HG02588 (cell line): ENCODE data around the gene TMEM168.
"Not testable (repeated sequence)": the region's sequence is repeated elsewhere in the genome, so short reads cannot be mapped to it uniquely, and the experiment has no call there.

Experiments used
- ATAC-seq: cut with Tn5 transposase; IDR thresholded peaks from one replicate; pipeline ENCODE4 v1.9.1; 2021; ENCODE audit warnings: mild to moderate bottlenecking, moderate library complexity; ENCODE audit not compliant: unreplicated experiment

The TMEM168 gene

GRCh38 chr7:112781558-112781957, 8.6 kb downstream of the TMEM168 start:
- ATAC-seq = no peak

- no peak for ATAC-seq
These were observed 9.1 kb downstream of the TMEM168 start for GRCh38 chr7:112781110-112781509.

DNA sequence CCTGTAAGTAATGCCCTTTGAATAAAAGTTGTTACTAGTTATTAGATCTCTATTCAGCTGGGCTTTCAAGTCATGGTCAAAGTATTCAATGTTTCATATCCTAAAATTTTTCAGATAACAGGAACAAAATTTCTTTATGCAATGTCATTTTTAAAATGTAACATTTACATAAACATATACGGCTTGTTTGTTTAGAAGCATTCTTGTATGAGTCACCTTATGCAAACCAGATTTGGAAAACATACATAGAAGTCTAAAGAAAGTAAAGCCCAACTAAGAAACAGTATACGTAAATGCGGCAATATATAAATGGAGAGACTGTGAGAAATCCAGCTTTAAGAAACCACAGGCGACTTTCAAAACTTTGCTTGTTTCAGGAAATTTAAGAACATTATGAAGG, 10.5 kb downstream of the TMEM168 start:
- ATAC-seq = no peak

DNA sequence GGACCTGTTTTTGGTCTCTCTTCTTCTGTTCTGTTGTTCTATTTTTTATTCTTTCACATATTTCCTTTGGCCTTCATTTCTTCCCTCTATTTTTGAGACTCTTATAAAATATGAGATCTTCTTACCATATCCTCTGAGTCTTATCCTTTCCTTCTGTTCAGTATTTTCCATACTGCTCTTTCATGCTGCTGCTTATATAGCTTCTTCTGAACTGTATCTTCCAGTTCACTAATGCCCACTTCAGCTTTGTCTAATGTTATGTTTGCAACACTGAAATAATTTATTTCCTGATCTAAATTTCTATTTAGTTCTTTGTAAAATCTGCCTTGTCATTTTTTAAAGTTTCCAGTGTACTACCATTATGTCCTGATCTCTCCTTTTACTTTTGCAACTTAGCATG, 12.8 kb downstream of the TMEM168 start:
- ATAC-seq = no peak

GRCh38 chr7:112771166-112771565, 19.0 kb downstream of the TMEM168 start:
- ATAC-seq = no peak

DNA sequence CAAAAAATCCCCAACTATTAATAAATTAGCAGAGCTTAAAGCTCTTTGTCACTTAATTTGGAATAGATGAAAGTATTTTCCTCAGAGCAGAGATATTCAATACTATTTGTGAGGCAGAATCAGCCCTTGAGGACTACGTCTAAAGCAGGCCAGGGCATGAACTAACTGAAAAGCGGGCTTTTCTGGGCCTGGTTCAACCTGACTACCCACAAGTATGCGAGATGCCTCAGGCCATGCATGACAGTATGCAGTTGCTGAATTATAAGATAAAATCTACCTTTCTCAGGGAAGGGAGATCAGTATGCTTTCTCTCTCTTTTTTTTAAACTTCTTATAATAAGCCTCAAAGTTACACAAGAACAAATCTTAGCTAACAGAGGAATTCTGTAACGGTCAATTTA, 20.1 kb downstream of the TMEM168 start:
- ATAC-seq = no peak

DNA sequence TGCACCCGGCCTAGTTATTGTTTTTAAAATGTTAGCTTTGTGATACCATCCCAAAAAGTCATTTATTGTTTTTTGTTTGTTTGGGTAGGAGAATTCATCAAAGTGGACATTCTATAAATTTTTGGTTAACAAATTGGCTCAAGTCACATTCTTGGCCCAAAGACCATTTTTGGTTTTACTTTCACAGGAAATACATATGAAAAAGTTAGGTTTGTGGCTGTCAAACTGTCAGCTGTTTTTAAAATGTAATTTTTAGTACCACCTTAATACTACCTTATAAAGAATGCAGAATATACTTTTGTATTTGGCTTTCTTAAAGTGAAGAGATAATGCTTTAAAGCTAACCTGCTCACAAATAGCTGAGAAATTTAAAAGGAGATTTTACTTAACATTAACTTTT, 25.1 kb downstream of the TMEM168 start:
- ATAC-seq = no peak

DNA sequence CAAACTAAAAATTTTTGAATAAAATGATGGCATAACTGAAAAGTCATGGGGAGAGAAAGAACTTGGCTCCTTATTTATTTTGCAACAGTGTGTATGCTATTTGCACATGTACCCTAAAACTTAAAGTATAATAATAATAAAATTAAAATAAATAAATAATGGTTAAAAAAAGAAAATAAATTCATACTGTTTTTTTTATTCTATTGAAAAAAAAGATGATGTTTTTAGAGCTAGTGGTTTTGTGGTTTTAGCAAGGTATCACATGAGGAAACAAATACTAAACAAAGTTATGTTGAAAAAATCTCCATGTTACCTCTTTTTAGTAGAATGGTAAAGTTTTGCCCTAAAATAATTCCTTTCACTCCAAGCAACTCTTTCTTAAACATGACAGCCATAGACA, 26.2 kb downstream of the TMEM168 start:
- no peak for ATAC-seq

- ATAC-seq = no peak
These were observed 26.9 kb downstream of the TMEM168 start for GRCh38 chr7:112763298-112763697.

GRCh38 chr7:112759905-112760304, 30.3 kb downstream of the TMEM168 start:
- ATAC-seq = no peak

- ATAC-seq = peak; percentile 48
These were observed 32.9 kb downstream of the TMEM168 start for GRCh38 chr7:112757337-112757736.

GRCh38 chr7:112753298-112753697, 36.9 kb downstream of the TMEM168 start:
- ATAC-seq = no peak

- no peak for ATAC-seq
These were observed 37.6 kb downstream of the TMEM168 start for GRCh38 chr7:112752576-112752975.

DNA sequence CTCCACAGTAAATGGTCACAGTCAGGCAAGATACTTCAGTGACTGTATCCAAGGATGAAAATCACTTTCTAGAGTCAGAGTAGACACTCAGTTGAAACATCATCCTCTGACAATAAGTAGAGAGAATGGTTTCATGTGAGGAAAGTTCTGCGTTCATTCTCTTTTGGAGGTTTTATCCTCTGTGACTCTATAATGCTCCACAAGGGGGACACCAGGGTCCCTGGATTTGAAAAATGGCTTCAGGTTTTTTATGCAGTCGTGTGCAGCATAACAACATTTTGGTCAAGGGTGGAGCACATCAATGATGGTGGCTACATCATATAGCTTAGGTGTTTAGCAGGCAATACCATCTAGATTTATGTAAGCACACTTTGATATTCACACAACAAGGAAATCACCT, 40.4 kb downstream of the TMEM168 start:
- ATAC-seq = no peak

GRCh38 chr7:112748381-112748780, 41.8 kb downstream of the TMEM168 start:
- no peak for ATAC-seq

DNA sequence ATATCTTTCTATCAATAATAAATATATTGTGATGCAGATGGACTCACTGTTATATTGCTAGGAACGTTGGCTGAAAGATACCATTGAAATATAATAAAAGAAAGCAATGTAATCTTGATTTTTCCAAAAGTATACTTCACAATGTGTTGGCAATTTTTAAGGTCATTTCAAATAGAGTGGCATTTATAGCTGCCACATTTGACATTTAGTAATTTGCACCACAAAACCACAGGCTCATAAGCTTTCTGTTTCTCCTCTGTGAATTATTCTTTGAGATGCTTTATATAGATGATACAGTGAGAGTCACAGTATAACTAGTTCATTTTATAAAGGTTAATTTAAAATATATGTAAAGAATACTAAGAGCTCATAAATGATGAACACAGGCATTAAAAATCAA, 44.6 kb downstream of the TMEM168 start:
- ATAC-seq = no peak

- ATAC-seq = no peak
These were observed 45.4 kb downstream of the TMEM168 start for GRCh38 chr7:112744818-112745217.

GRCh38 chr7:112743811-112744210, 46.4 kb downstream of the TMEM168 start:
- ATAC-seq = no peak

DNA sequence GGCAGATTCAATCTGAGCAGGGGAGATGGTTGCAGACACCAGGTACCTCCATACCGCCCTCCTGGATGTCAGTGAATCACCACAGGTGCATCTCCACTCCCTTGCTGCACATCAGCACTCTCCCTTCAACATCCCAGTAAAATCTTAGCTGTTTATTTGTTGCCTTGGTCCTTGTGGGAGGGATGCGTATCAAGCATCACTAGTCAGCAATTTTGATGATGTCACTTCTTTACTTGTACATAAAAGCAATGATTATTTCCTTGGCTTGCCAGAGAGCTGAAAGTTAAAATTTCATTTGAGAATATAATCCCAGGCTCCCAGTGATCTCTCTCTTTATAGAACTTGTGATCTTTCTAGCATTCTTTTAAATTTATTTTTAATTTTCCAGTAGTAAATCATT, 49.5 kb downstream of the TMEM168 start:
- ATAC-seq = no peak

DNA sequence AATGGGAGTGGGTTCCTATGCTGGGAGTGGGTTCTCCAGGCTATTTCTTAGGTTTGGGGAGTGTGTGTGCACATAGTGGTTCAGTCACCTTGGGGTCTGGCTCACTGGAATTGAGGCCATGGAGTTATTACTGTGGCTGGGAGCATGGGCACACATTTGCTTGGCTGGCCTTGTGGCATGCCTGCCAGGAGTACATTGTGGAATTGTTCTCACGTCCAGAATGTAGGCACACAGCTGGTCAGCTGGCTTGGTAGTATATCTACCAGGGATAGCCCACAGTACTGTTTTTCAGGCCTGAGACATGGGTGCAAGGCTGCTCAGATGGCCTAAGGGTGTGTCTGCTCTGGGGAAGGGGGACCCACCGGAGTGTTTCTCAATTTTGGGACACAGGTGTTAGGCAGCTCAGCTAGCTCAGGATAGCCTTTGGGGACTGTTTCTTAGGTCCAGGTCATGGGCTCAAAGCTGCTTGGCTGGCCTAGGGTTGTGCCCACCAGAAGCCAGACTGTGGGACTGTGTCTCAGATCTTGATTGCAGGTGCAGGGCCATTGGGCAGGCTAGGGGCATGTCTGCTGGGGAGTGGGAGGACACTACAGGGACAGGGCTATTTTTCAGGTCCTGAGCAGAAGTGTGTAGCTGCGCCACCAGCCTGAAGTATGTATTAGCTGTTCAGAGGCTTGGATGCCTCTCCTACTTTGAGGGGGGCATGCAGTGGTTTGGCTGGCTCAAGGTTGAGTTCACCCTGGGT, 50.6 kb downstream of the TMEM168 start:
- no peak for ATAC-seq

GRCh38 chr7:112735261-112735660, 54.9 kb downstream of the TMEM168 start:
- ATAC-seq = no peak

DNA sequence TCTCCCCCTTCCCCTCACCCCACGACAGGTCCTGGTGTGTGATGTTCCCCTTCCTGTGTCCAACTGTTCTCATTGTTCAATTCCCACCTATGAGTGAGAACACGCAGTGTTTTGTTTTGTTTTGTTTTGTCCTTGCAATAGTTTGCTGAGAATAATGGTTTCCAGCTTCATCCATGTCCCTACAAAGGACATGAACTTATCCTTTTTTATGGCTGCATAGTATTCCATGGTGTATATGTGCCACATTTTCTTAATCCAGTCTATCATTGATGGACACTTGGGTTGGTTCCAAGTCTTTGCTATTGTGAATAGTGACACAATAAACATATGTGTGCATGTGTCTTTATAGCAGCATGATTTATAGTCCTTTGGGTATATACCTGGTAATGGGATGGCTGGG, 58.9 kb downstream of the TMEM168 start:
- ATAC-seq = not testable (repeated sequence)

GRCh38 chr7:112726076-112726475, 64.1 kb downstream of the TMEM168 start:
- ATAC-seq = no peak
